OCI-LY3 (cell line): Measurements from ENCODE around the gene PLPPR1.

Experiments used
- EZH2phosphoT487 ChIP-seq: fragments of 200-600 bp; shearing (Covaris generic); IDR thresholded peaks from 2 replicates; pipeline ENCODE4 v1.6.1; 2018; ENCODE audit warnings: antibody characterized with exemption, mixed run types, low read depth
- TF ChIP-seq, protein P1 (sequence below): fragments of 200-600, 300-600 bp; sonication (generic); IDR thresholded peaks from 2 replicates; pipeline ENCODE4 v1.5.1; 2014; ENCODE audit warnings: antibody characterized with exemption, low read length, low read depth

DNA sequence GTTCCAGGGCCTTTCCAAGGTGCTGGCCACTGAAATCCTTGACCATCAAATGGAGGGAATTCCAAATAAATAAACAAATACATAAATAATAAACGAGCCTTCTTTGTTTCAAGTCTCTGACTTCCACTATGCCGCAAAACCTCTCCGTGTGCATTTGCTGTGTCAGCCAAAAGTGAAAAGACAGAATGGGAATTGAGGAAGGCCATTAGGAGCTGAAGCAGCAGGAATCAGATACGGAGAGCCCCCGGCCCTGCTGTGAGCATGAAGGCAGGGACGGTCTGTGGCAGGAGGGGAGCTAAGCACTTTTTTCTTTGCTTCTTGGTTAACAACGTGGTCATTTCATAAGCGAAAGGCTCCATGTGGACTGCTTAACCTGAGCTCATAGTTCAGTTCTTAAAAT, 26.1 kb downstream of the PLPPR1 start:
- TF ChIP-seq, protein P1, sequence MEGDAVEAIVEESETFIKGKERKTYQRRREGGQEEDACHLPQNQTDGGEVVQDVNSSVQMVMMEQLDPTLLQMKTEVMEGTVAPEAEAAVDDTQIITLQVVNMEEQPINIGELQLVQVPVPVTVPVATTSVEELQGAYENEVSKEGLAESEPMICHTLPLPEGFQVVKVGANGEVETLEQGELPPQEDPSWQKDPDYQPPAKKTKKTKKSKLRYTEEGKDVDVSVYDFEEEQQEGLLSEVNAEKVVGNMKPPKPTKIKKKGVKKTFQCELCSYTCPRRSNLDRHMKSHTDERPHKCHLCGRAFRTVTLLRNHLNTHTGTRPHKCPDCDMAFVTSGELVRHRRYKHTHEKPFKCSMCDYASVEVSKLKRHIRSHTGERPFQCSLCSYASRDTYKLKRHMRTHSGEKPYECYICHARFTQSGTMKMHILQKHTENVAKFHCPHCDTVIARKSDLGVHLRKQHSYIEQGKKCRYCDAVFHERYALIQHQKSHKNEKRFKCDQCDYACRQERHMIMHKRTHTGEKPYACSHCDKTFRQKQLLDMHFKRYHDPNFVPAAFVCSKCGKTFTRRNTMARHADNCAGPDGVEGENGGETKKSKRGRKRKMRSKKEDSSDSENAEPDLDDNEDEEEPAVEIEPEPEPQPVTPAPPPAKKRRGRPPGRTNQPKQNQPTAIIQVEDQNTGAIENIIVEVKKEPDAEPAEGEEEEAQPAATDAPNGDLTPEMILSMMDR = no peak
- no peak for TF ChIP-seq EZH2phosphoT487
